ENCODE data around the gene GALK2. TPM values are rescaled to one million over a fixed set of nuclear protein-coding genes. Genes with fewer than 3 reads are reported as not detected.

Gene GALK2
- total and polyA plus RNA-seq, 2 donors (not counting 1 experiment from before 2014, with no cell fraction given), result 11.2 to 23.1 TPM

DNA sequence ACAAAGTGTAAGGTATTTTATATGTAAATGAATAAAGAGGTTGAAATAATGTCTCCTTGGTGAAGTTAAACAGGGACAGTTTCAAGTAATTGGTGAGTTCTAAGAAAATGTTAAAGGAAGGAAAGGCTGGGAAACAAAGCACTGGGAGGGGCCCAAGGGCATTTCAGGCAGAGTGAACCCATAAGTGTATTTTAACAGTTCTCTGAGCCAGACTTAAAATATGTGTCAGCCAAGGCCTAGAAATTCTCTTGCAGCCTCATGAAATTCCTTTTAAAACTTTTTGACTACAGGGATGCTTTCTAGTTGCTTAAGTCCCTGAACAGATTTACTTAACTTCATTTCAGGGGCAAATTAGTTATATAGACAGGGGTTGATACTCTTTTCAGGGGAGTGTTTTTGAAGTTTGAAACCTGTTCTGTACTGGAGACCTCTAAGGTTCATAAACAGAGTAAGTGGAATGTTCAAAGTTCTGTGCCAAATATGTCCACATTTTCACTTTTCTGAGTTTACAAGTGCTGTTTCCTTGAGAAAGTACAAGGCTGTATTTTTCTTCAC is 77.6 kb downstream of the GALK2 start:
- DNase-seq (no peak), ATAC-seq (ENCODE audit: low read depth) (no peak)
- TF ChIP-seq EZH2 (IDR thresholded peaks at IDR 0.05; ENCODE audit: borderline replicate concordance, insufficient read depth, low read depth, low read length, poor library complexity, severe bottlenecking) (no peak), CTCF (IDR thresholded peaks at IDR 0.05) (no peak)
- Histone ChIP-seq H3K36me3 (replicated peaks in 1 of 2; ENCODE audit: control extremely low read depth in 1 of 2, control insufficient read depth in 1 of 2, extremely low read depth in 1 of 2, insufficient read depth in 2 of 2, low read length in 1 of 2) (peaks cover 3 to 9% of the 10 kb centered on the region in 2 experiments), H3K4me3 (ENCODE audit: control extremely low read depth in 1 of 5, extremely low read depth in 1 of 5, insufficient read depth in 1 of 5, low read depth in 2 of 5, low read length in 4 of 5) (no peak overlapping the region), H3K9ac (ENCODE audit: low read length) (no peak overlapping the region), H3K79me2 (ENCODE audit: control insufficient read depth, insufficient read depth, low read length) (no peaks in the 10 kb centered on the region), H3K27me3 (replicated peaks in 1 of 4; ENCODE audit: control extremely low read depth in 1 of 4, control insufficient read depth in 3 of 4, insufficient read depth in 4 of 4, low read length in 3 of 4) (no peaks in the 10 kb centered on the region), H3K9me3 (ENCODE audit: control extremely low read depth in 1 of 3, control insufficient read depth in 2 of 3, insufficient read depth in 1 of 3, low read length in 2 of 3) (no peaks in the 10 kb centered on the region), H3K27ac (ENCODE audit: low read length in 2 of 2) (no peak overlapping the region), H3K4me2 (replicated peaks; ENCODE audit: low read depth, low read length, poor library complexity, severe bottlenecking) (no peak overlapping the region), H3K4me1 (ENCODE audit: control insufficient read depth in 2 of 2, insufficient read depth in 2 of 2, low read length in 2 of 2) (no peaks in the 10 kb centered on the region), H2AFZ (ENCODE audit: insufficient read depth, low read depth, low read length, poor library complexity, severe bottlenecking) (no peak overlapping the region), H4K20me1 (ENCODE audit: control insufficient read depth, insufficient read depth, low read length, poor library complexity, severe bottlenecking) (no peaks in the 10 kb centered on the region)
- H3K9me3 Mint-ChIP-seq (ENCODE audit: insufficient read depth), result peaks cover 7% of the 10 kb centered on the region
- CTCF ChIA-PET, result no interaction called here
- H3K4me3 Mint-ChIP-seq, result no peak overlapping the region
- no peaks in the 10 kb centered on the region for H3K27me3 Mint-ChIP-seq
- H3K27ac Mint-ChIP-seq, result no peak overlapping the region
- intact Hi-C loops (cut with micrococcal nuclease), result no loop called here
- POLR2A ChIA-PET, result no interaction called here
- H3K4me1 Mint-ChIP-seq, result no peaks in the 10 kb centered on the region

DNA sequence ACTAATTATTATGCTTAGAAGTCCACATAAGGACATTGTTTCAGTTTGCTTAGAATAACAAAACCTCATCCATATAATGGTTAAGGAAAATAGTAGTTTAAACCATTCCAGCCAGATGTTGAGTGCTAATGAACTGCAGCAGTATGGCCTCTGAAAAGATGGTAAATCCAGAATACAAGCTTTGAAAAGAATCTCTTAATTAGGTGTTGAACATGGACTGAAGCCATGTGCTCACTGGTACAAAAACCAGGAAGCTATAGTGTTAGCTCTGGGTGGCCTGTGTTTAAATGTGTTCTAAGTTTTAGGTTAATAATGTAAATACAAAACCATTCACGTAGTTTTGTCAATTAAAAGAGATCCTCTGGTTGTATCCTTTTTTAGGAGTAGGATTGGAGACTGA is 78.2 kb downstream of the GALK2 start:
- Histone ChIP-seq H3K4me1 (ENCODE audit: control insufficient read depth in 2 of 2, insufficient read depth in 2 of 2, low read length in 2 of 2) (no peaks in the 10 kb centered on the region), H3K27me3 (replicated peaks in 1 of 4; ENCODE audit: control extremely low read depth in 1 of 4, control insufficient read depth in 3 of 4, insufficient read depth in 4 of 4, low read length in 3 of 4) (no peaks in the 10 kb centered on the region), H3K4me2 (replicated peaks; ENCODE audit: low read depth, low read length, poor library complexity, severe bottlenecking) (no peak overlapping the region), H3K79me2 (ENCODE audit: control insufficient read depth, insufficient read depth, low read length) (no peaks in the 10 kb centered on the region), H3K4me3 (ENCODE audit: control extremely low read depth in 1 of 5, extremely low read depth in 1 of 5, insufficient read depth in 1 of 5, low read depth in 2 of 5, low read length in 4 of 5) (no peak overlapping the region), H3K27ac (ENCODE audit: low read length in 2 of 2) (no peak overlapping the region), H3K9ac (ENCODE audit: low read length) (no peak overlapping the region), H3K9me3 (ENCODE audit: control extremely low read depth in 1 of 3, control insufficient read depth in 2 of 3, insufficient read depth in 1 of 3, low read length in 2 of 3) (no peaks in the 10 kb centered on the region), H3K36me3 (replicated peaks in 1 of 2; ENCODE audit: control extremely low read depth in 1 of 2, control insufficient read depth in 1 of 2, extremely low read depth in 1 of 2, insufficient read depth in 2 of 2, low read length in 1 of 2) (peaks cover 0 to 3% of the 10 kb centered on the region in 2 experiments), H4K20me1 (ENCODE audit: control insufficient read depth, insufficient read depth, low read length, poor library complexity, severe bottlenecking) (no peaks in the 10 kb centered on the region), H2AFZ (ENCODE audit: insufficient read depth, low read depth, low read length, poor library complexity, severe bottlenecking) (no peak overlapping the region)
- intact Hi-C loops (cut with micrococcal nuclease), result no loop called here
- Mint-ChIP-seq H3K4me3 (no peak overlapping the region), H3K4me1 (peaks cover 1% of the 10 kb centered on the region), H3K27me3 (no peaks in the 10 kb centered on the region), H3K27ac (no peak overlapping the region), H3K9me3 (ENCODE audit: insufficient read depth) (peaks cover 7% of the 10 kb centered on the region)
- ATAC-seq (ENCODE audit: low read depth) (no peak), DNase-seq (no peak)
- CTCF ChIA-PET, result no interaction called here
- TF ChIP-seq EZH2 (IDR thresholded peaks at IDR 0.05; ENCODE audit: borderline replicate concordance, insufficient read depth, low read depth, low read length, poor library complexity, severe bottlenecking) (no peak), CTCF (IDR thresholded peaks at IDR 0.05) (no peak)
- POLR2A ChIA-PET, result no interaction called here
- no CpG with 5 or more reads among the region's 1 CpG for WGBS (ENCODE audit: insufficient coverage)
